Upper lobe of left lung (tissue), 4 donors: ENCODE data around the gene SCGB1D2.

ENCODE experiments used
- CTCF ChIP-seq, 6 experiments: fragments of 450-650 bp in 4 of 6; fragments of 200-600 bp in 2 of 6; sonication (generic) in 2 of 6; IDR thresholded peaks; one replicate each; pipeline ENCODE4 v1.5.1; 2016 to 2019; ENCODE audit warnings: antibody characterized with exemption in 6 of 6
- EP300 ChIP-seq, 4 donors: sonication (generic); formaldehyde crosslinking; IDR thresholded peaks; one replicate each; pipeline ENCODE4 v1.5.1; 2017; ENCODE audit warnings: antibody characterized with exemption in 4 of 4, control low read depth in 2 of 4
- POLR2A ChIP-seq, 4 donors: fragments of 450-650 bp; IDR thresholded peaks; one replicate each; pipeline ENCODE4 v1.5.1; 2016 to 2017; ENCODE audit warnings: antibody characterized with exemption in 4 of 4, mild to moderate bottlenecking in 2 of 4

DNA sequence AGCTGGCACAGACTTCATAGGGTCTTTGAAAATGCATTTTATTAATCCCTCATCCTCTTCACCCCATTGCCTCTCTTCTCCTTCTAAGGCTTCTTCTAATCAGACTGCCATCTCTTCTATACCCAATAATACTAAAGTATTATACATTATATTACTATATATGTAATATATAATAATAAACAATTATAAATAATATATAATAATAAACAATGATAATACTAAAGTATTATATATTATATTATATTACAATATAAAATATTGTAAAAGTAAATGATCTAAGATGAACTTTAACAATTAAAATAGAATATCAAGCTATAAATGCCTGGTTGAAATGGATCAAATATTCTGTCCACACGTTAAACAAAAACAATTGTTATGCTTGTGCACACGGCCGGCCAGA lies 20.5 kb upstream of the SCGB1D2 start:
- TF ChIP-seq CTCF (IDR thresholded peaks at IDR 0.05) (no peak), POLR2A (IDR thresholded peaks at IDR 0.05) (no peak), EP300 (IDR thresholded peaks at IDR 0.05) (no peak)
